ENCODE measurements around the gene MYO1D.
A peak's percentile ranks its signal among the peaks of the same experiment; 100 is the strongest.

MYO1D gene

GRCh38 chr17:32755045-32755805 is 121.7 kb downstream of the MYO1D start:
- peaks cover 10% of the 10 kb centered on the region for H3K36me3 ChIP-seq (replicated peaks; ENCODE audit: low read depth, low read length)
- no peaks in the 10 kb centered on the region for H3K27me3 ChIP-seq (ENCODE audit: low read depth, low read length)
- H2AFZ ChIP-seq (ENCODE audit: low read depth, low read length): no peak overlapping the region
- no peak overlapping the region for H3K4me3 ChIP-seq (ENCODE audit: low read length)
- peaks cover 20% of the 10 kb centered on the region for H3K4me1 ChIP-seq (ENCODE audit: low read length)
- H3K27ac ChIP-seq (ENCODE audit: low read length): no peak overlapping the region
- no peak overlapping the region for H3K4me2 ChIP-seq (ENCODE audit: low read length)
- no peaks in the 10 kb centered on the region for H3K9me3 ChIP-seq (ENCODE audit: insufficient read depth, low read length)
- no peak for TF ChIP-seq EZH2phosphoT487 (IDR thresholded peaks at IDR 0.05; ENCODE audit: low read depth)
- TF ChIP-seq CTCF (IDR thresholded peaks at IDR 0.05; ENCODE audit: low read depth, low read length): peak; percentile 57
- H4K20me1 ChIP-seq (ENCODE audit: insufficient read depth, low read length): no peaks in the 10 kb centered on the region
- peaks cover 3% of the 10 kb centered on the region; the same call in 1 of the 2 replicates for H3K79me2 ChIP-seq (ENCODE audit: low read length)
- H3K9ac ChIP-seq (ENCODE audit: low read length): no peak overlapping the region

DNA sequence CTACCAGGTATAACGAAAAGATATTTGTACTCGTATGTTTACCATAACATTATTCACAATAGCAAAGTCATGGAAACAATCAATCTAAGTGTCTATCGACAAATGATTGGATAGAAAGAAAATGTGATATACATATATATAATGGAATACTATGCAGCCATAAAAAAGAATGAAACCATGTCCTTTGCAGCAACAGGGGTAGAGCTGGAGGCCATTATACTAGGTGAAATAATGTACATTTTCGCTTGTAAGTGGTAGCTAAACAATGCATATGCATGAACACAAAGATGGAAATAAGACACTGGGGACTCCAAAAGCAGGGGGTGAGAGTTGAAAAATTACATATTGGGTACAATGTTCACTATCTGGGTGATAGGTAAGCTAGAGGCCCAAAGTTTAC is 124.0 kb downstream of the MYO1D start:
- no peak for TF ChIP-seq CTCF (IDR thresholded peaks at IDR 0.05; ENCODE audit: low read depth, low read length)
- no peak for TF ChIP-seq EZH2phosphoT487 (IDR thresholded peaks at IDR 0.05; ENCODE audit: low read depth)
- Histone ChIP-seq H3K4me2 (ENCODE audit: low read length) (no peak overlapping the region), H3K79me2 (ENCODE audit: low read length) (peaks cover 3% of the 10 kb centered on the region; the same call in 1 of the 2 replicates), H3K9ac (ENCODE audit: low read length) (no peak overlapping the region), H3K4me1 (ENCODE audit: low read length) (peaks cover 16% of the 10 kb centered on the region), H4K20me1 (ENCODE audit: insufficient read depth, low read length) (no peaks in the 10 kb centered on the region), H3K9me3 (ENCODE audit: insufficient read depth, low read length) (no peaks in the 10 kb centered on the region), H3K36me3 (replicated peaks; ENCODE audit: low read depth, low read length) (peaks cover 12% of the 10 kb centered on the region), H3K4me3 (ENCODE audit: low read length) (no peak overlapping the region), H2AFZ (ENCODE audit: low read depth, low read length) (no peak overlapping the region), H3K27ac (ENCODE audit: low read length) (no peak overlapping the region), H3K27me3 (ENCODE audit: low read depth, low read length) (no peaks in the 10 kb centered on the region)

DNA sequence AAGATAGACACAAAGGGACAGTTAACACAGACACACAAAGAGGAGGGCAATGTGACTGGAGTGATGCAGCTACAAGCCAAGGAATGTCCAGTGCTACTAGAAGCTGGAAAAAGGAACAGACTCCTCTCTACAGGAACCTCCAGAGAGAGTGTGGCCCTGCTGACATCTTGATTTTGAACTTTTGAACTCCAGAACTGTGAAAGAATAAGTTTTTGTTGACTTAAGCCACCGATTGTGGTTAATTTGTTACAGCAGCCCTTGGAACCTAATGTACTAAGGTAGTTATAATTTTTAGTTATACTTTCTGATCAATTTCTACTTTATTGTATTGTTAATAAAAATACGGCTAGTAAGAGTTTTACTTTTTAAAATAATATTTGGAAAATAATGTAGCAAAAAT is 129.1 kb downstream of the MYO1D start:
- Histone ChIP-seq H3K36me3 (replicated peaks; ENCODE audit: low read depth, low read length) (peaks cover 20% of the 10 kb centered on the region), H4K20me1 (ENCODE audit: insufficient read depth, low read length) (no peaks in the 10 kb centered on the region), H3K4me2 (ENCODE audit: low read length) (no peak overlapping the region), H3K4me1 (ENCODE audit: low read length) (peaks cover 19% of the 10 kb centered on the region), H3K27me3 (ENCODE audit: low read depth, low read length) (no peaks in the 10 kb centered on the region), H2AFZ (ENCODE audit: low read depth, low read length) (no peak overlapping the region), H3K27ac (ENCODE audit: low read length) (no peak overlapping the region), H3K4me3 (ENCODE audit: low read length) (no peak overlapping the region), H3K79me2 (ENCODE audit: low read length) (peaks cover 3% of the 10 kb centered on the region; the same call in 1 of the 2 replicates), H3K9ac (ENCODE audit: low read length) (no peak overlapping the region), H3K9me3 (ENCODE audit: insufficient read depth, low read length) (no peaks in the 10 kb centered on the region)
- TF ChIP-seq EZH2phosphoT487 (IDR thresholded peaks at IDR 0.05; ENCODE audit: low read depth): no peak
- no peak for TF ChIP-seq CTCF (IDR thresholded peaks at IDR 0.05; ENCODE audit: low read depth, low read length)

- no peak overlapping the region for H3K27ac ChIP-seq (ENCODE audit: low read length)
- H4K20me1 ChIP-seq (ENCODE audit: insufficient read depth, low read length): no peaks in the 10 kb centered on the region
- H3K9ac ChIP-seq (ENCODE audit: low read length): no peak overlapping the region
- H3K4me3 ChIP-seq (ENCODE audit: low read length): no peak overlapping the region
- H3K4me1 ChIP-seq (ENCODE audit: low read length): peaks cover 18% of the 10 kb centered on the region
- H3K27me3 ChIP-seq (ENCODE audit: low read depth, low read length): no peaks in the 10 kb centered on the region
- no peak for TF ChIP-seq CTCF (IDR thresholded peaks at IDR 0.05; ENCODE audit: low read depth, low read length)
- TF ChIP-seq EZH2phosphoT487 (IDR thresholded peaks at IDR 0.05; ENCODE audit: low read depth): no peak
- peaks cover 19% of the 10 kb centered on the region for H3K36me3 ChIP-seq (replicated peaks; ENCODE audit: low read depth, low read length)
- H3K9me3 ChIP-seq (ENCODE audit: insufficient read depth, low read length): no peaks in the 10 kb centered on the region
- no peak overlapping the region for H2AFZ ChIP-seq (ENCODE audit: low read depth, low read length)
- H3K4me2 ChIP-seq (ENCODE audit: low read length): no peak overlapping the region
- H3K79me2 ChIP-seq (ENCODE audit: low read length): no peaks in the 10 kb centered on the region
Measured at GRCh38 chr17:32746698-32747097, 130.2 kb downstream of the MYO1D start.

All from OCI-LY3 (cell line).